ENCODE results near the gene MRPL40.
"Not testable (repeated sequence)": the region's sequence is repeated elsewhere in the genome, so short reads cannot be mapped to it uniquely, and the experiment has no call there.

Gene MRPL40

GRCh38 chr22:19442166-19442565, 9.8 kb downstream of the MRPL40 start:
- no peak for DNase-seq

DNA sequence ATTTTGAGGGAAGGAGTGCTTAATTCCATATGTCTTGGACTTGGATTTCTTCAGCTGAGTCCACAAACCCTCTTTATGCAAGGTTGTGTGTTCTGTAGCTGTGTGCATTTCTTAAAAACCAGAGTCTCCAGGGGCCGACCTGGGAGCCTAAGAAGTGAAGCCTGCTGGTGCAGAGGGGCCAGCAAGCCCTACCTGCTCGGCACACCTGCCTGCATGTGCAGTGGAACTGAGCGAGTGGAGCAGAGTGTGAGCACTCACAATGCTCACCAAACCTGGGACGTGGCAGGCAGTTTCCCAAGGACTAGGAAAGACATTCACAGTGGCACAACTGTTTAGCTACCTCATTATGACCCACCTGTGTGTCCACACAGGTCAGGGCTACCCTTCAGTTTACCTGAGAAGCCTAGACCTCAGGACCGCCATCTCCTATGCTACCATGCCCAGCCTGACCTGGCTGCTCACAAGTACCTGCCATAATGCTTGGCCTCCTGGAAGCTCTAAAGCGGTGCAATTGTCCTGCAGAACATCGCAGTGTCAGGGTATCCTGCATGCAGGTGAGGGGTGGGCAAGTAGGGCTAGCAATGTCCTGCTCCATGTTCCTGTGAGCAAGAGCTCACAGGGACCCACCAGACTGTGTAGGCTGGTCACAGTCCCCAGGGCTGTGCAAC, 11.3 kb downstream of the MRPL40 start:
- no peak for DNase-seq

DNA sequence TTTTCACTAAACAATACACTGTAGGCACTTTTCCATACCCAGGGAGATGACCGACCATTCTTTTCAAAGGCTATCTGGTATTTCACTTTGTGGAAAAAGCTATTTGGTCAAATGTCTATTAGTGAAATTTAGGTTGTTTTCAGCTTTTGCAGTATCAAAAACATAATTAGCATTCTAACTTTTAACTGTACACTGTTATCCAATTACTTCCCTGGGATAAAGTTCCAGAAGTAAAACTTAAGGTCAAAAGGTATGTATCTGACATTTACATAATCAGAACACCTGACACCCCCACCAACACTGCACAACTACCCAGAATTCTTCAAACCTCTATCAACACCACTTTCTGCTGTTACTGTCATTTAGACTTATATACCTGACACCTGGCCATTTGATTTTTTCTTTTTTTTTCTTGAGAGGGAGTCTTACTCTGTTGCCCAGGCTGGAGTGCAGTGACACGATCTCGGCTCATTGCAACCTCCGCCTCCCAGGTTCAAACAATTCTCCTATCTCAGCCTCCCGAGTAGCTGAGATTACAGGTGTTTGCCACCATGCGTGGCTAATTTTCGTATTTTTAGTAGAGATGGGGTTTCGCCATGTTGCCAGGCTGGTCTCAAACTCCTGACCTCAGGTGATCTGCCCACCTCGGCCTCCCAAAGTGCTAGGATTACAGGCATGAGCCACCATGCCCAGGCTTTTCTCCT, 13.1 kb downstream of the MRPL40 start:
- DNase-seq = not testable (repeated sequence)

- DNase-seq = no peak
Measured at GRCh38 chr22:19446603-19447329, 14.4 kb downstream of the MRPL40 start.

- peak; percentile 75 for DNase-seq
Measured at GRCh38 chr22:19447330-19448075, 15.2 kb downstream of the MRPL40 start, which contains the start of gene C22orf39. TSS of gene C22orf39 (minus strand) at chr22:19447711. CDS start at chr22:19447688, 23 bp downstream.

GRCh38 chr22:19448076-19448607, 15.8 kb downstream of the MRPL40 start:
- no peak for DNase-seq

- no peak for DNase-seq
Measured at GRCh38 chr22:19448739-19449421, 16.5 kb downstream of the MRPL40 start.

GRCh38 chr22:19449422-19449767, 17.1 kb downstream of the MRPL40 start:
- DNase-seq = no peak

- no peak for DNase-seq
Measured at GRCh38 chr22:19450363-19451175, 18.2 kb downstream of the MRPL40 start.

- DNase-seq = no peak
Measured at GRCh38 chr22:19451570-19451969, 19.2 kb downstream of the MRPL40 start.

DNA sequence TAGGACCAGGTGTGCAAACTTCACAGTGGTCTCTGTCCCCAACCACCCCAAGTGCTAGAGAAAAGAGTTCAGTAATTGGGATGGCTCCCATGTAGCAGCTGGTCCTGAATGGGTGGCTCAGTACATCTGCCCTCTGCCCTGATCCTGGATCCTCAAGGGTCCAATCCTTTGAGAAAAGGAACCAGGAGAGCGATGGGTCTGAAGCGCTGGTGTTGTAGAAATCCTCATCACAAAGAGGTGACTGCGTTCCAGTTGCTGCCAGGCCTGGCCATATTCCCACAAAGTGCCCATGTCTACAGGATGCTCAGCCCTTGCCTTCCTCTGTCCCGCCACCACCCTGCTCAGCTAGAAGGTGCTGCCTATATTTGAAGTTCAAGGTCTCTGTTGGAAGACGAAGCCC, 21.4 kb downstream of the MRPL40 start:
- DNase-seq = no peak

- DNase-seq = no peak
Measured at GRCh38 chr22:19454156-19454555, 21.8 kb downstream of the MRPL40 start.

DNA sequence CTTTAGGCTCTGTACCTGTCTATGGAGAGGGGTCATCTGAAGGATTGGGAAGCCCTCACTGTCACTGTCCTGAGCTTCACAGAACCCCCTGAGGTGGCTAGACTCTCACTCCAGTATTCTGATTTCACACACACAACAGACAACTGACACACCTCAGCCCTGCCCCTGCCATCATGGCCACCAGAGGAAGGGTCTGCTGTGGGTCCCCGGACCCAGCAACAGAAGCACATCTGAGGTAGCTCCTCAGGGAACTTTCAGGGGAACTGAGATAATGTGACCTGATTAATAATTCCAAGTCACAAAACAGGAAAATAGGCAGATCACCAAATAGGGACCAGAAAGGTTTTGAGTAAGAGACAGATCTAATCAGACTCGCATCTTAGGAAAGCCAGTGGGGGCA, 22.7 kb downstream of the MRPL40 start:
- no peak for DNase-seq

- no peak for DNase-seq
Measured at GRCh38 chr22:19455585-19456370, 23.4 kb downstream of the MRPL40 start.

DNA sequence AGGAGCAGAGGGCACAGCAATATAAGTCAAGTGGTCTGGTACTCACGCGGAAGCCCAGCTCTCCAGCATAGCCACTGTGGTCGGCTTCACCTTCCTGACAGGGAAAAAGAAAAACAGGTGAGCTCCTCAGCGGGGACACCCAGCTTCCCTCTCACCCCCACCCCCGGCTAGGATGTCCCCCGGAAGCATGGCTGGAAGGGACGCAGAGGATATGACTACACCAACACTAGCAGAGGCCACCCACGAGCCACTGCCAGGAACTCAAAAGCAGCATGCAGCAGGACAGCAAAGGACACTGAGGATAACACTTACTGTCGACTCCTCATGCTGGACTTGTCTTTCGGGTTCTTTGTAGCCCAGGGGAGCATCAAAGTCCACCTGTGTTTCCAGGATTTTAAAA, 24.2 kb downstream of the MRPL40 start:
- DNase-seq = no peak

DNA sequence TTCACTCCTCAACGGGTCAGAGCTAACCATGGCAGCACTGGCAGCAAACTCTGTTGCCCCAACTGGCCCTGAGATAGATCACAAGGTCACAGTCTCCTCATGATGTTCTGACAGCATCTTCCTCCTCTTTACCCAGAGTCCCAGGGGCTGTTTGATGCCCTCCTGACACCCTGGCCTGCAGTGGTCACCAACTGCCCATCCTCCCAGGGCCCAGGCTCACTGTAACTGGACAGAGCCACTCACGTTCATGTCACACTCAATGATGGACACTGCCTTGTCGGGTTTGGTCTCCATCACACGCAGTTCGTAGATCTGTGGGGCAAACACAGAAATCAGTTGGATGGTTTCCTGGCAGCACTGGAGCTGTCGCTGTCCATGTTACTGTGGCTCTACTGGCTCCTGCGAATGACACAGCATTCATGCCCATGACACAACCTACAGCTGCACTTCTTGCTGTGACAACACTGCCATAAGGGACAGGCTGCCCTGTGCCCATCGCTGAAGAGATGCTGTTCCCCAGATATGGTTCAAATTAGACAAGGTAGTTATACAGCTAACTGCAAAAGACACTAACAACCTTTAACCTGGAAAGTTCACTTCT, 25.6 kb downstream of the MRPL40 start:
- no peak for DNase-seq

- DNase-seq = no peak
Measured at GRCh38 chr22:19460036-19460435, 27.7 kb downstream of the MRPL40 start.

DNA sequence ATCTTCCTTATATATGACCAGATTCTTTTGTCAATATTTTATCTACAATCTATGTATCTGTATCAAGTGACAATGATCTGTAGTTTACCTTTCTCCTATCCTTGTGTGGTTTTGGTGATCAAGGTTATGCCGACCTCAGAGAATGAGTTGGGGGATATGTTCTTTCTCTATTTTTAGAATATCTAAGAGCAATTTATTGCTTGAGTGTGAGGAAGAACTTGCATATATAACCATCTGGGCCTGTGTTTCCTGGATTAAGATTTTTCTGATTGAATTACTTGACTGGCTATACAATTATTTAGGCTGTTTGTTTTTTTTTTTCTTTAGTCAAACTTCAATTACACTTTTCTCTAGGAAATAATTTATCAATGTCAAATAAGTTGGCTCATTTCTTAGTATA, 29.2 kb downstream of the MRPL40 start:
- DNase-seq = no peak

- no peak for DNase-seq
Measured at GRCh38 chr22:19463008-19463407, 30.7 kb downstream of the MRPL40 start.

All from RPMI8226 (cell line).